HepG2 (cell line): ENCODE data around the gene PMVK. TPM values are rescaled to one million over a fixed set of nuclear protein-coding genes. Genes with fewer than 3 reads are reported as not detected.

Experiments used
- AHR ChIP-seq: IDR thresholded peaks from 2 replicates; pipeline ENCODE4 v1.6.1; 2018; ENCODE audit warnings: missing genetic modification reagents, missing compliant biosample characterization
- ETS1 ChIP-seq: sonication (generic); formaldehyde crosslinking; IDR thresholded peaks from 2 replicates; pipeline ENCODE4 v1.4.0; 2020; ENCODE audit warnings: missing genetic modification reagents
- IKZF5 ChIP-seq: IDR thresholded peaks from 2 replicates; pipeline ENCODE4 v1.6.1; 2018; ENCODE audit warnings: missing genetic modification reagents, mild to moderate bottlenecking, missing compliant biosample characterization
- IRF2 ChIP-seq: IDR thresholded peaks from 2 replicates; pipeline ENCODE4 v1.6.1; 2018; ENCODE audit warnings: missing genetic modification reagents, missing compliant biosample characterization
- JUNB ChIP-seq: sonication (generic); formaldehyde crosslinking; IDR thresholded peaks from 2 replicates; pipeline ENCODE4 v1.8.0; 2022; ENCODE audit warnings: missing genetic modification reagents, mild to moderate bottlenecking, borderline replicate concordance
- LCORL ChIP-seq, 2 experiments: fragments of 450-650 bp in 1 of 2; sonication (generic) in 1 of 2; formaldehyde crosslinking in 1 of 2; IDR thresholded peaks; 2 replicates each; pipeline versions ENCODE4 v1.5.0 to v1.6.1; 2017 to 2020; ENCODE audit warnings: antibody characterized with exemption in 1 of 2, missing genetic modification reagents in 1 of 2
- WIZ ChIP-seq: sonication (generic); formaldehyde crosslinking; IDR thresholded peaks from 2 replicates; pipeline ENCODE4 v1.5.1; 2020; ENCODE audit warnings: mild to moderate bottlenecking, missing genetic modification reagents
- ZGPAT ChIP-seq: IDR thresholded peaks from 2 replicates; pipeline ENCODE4 v1.6.1; 2016; ENCODE audit warnings: mild to moderate bottlenecking
- ZNF264 ChIP-seq: sonication (generic); formaldehyde crosslinking; IDR thresholded peaks from 2 replicates; pipeline ENCODE4 v1.4.0; 2020; ENCODE audit warnings: missing genetic modification reagents
- ZNF326 ChIP-seq: sonication (generic); formaldehyde crosslinking; IDR thresholded peaks from 2 replicates; pipeline ENCODE4 v1.4.0; 2020; ENCODE audit warnings: missing genetic modification reagents, borderline replicate concordance
- ZNF7 ChIP-seq: IDR thresholded peaks from 2 replicates; pipeline ENCODE4 v1.6.1; 2016; ENCODE audit warnings: missing biosample characterization, missing genetic modification reagents
- polyA plus RNA-seq, 8 experiments: library from polyadenylated mRNA; depleted of rRNA in 3 of 8; stranded (reverse) in 7 of 8; unstranded in 1 of 8; fragments of >200 nt; fragmentation: Illumina TruSeq in 4 of 8; extraction: Trizol in 4 of 8; gene quantifications; 2 replicates each; pipeline versions ENCODE4 v1.2.1 to v1.2.3, GENCODE V29; 2011 to 2016; ENCODE audit warnings: low read depth in 4 of 8, missing spikeins in 1 of 8, mixed read lengths in 1 of 8; ENCODE audit not compliant: insufficient read depth in 1 of 8
- total RNA-seq, 5 experiments: library from RNA; depleted of rRNA; stranded (reverse); fragments of >200 nt; fragmentation: Illumina TruSeq; extraction: Trizol; gene quantifications; 2 replicates each; pipeline ENCODE4 v1.2.3, GENCODE V29; 2016; ENCODE audit warnings: low read depth in 1 of 5
- TF ChIP-seq, protein P1 (sequence below): sonication (generic); formaldehyde crosslinking; IDR thresholded peaks from 2 replicates; pipeline ENCODE4 v1.4.0; 2020; ENCODE audit warnings: mild to moderate bottlenecking, missing genetic modification reagents
- TF ChIP-seq, protein P2 (sequence below): IDR thresholded peaks from 2 replicates; pipeline ENCODE4 v1.6.1; 2016; ENCODE audit warnings: mild to moderate bottlenecking, missing biosample characterization, missing genetic modification reagents
- TF ChIP-seq, protein P3 (sequence below): sonication (generic); formaldehyde crosslinking; IDR thresholded peaks from 2 replicates; pipeline ENCODE4 v1.5.0; 2020; ENCODE audit warnings: missing genetic modification reagents, mild to moderate bottlenecking, borderline replicate concordance

The PMVK gene
- total and polyA plus RNA-seq, 2 of the 13 experiments (the other 11 are each of a cell fraction or from before 2014, with no cell fraction given): 3.9 to 12.6 TPM

- TF ChIP-seq, protein P1, sequence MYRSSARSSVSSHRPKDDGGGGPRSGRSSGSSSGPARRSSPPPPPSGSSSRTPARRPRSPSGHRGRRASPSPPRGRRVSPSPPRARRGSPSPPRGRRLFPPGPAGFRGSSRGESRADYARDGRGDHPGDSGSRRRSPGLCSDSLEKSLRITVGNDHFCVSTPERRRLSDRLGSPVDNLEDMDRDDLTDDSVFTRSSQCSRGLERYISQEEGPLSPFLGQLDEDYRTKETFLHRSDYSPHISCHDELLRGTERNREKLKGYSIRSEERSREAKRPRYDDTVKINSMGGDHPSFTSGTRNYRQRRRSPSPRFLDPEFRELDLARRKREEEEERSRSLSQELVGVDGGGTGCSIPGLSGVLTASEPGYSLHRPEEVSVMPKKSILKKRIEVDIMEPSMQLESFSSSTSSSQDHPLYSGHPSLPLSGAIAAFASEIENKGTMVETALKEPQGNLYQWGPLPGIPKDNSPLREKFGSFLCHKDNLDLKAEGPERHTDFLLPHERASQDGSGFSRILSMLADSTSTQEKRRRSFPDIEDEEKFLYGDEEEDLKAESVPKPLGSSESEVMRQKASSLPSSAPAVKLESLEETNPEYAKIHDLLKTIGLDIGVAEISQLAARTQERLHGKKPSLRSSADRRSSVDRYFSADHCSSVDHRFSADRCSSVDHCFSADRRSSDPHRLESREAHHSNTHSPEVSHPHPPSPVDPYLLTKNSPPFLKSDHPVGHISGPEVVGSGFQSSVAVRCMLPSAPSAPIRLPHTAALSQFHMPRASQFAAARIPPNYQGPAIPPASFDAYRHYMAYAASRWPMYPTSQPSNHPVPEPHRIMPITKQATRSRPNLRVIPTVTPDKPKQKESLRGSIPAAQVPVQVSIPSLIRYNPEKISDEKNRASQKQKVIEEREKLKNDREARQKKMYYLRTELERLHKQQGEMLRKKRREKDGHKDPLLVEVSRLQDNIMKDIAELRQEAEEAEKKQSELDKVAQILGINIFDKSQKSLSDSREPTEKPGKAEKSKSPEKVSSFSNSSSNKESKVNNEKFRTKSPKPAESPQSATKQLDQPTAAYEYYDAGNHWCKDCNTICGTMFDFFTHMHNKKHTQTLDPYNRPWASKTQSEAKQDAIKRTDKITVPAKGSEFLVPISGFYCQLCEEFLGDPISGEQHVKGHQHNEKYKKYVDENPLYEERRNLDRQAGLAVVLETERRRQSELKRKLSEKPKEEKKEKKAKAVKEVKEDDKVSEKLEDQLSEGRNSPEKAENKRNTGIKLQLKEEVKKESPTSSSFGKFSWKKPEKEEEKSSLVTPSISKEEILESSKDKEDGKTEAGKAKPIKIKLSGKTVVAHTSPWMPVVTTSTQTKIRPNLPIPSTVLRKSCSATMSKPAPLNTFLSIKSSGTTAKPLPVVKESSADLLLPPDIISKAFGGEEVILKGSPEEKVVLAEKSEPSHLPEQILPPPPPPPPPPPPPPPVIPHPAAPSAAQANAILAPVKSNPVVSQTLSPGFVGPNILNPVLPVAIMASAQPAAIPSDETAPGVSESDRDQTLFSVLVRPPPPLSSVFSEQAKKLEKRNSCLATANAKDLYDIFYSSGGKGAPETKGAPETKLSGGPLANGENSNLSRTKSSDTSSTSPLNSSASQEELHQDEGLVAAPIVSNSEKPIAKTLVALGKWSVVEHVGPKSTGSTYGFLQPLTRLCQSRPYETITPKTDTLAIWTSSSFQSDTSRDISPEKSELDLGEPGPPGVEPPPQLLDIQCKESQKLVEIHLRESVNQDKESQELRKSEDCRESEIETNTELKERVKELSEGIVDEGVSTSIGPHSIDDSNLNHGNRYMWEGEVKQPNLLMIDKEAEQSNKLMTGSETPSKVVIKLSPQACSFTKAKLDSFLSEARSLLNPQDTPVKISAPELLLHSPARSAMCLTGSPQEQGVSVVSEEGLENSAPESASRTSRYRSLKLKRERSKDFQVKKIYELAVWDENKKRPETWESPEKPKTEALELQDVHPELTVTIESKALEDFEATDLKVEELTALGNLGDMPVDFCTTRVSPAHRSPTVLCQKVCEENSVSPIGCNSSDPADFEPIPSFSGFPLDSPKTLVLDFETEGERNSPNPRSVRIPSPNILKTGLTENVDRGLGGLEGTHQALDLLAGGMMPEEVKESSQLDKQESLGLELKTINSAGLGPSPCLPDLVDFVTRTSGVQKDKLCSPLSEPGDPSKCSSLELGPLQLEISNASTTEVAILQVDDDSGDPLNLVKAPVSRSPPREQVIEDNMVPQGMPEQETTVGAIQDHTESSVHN (CRISPR knock-in tag): no peak
- no peak for TF ChIP-seq ZNF264 (CRISPR knock-in tag)
- TF ChIP-seq ZGPAT (CRISPR knock-in tag): peak; percentile 45; the same call in 1 of the 2 replicates
- no peak for TF ChIP-seq JUNB (CRISPR knock-in tag)
- TF ChIP-seq, protein P2, sequence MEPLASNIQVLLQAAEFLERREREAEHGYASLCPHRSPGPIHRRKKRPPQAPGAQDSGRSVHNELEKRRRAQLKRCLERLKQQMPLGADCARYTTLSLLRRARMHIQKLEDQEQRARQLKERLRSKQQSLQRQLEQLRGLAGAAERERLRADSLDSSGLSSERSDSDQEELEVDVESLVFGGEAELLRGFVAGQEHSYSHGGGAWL (CRISPR knock-in tag): no peak; the same call in 1 of the 2 replicates
- TF ChIP-seq ETS1 (CRISPR knock-in tag): no peak
- TF ChIP-seq, protein P3, sequence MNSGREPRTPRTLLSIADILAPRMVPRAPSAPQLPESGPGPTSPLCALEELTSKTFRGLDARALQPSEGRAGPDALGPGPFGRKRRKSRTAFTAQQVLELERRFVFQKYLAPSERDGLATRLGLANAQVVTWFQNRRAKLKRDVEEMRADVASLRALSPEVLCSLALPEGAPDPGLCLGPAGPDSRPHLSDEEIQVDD (CRISPR knock-in tag): no peak
- TF ChIP-seq WIZ (CRISPR knock-in tag): no peak
- peak; percentile 55; the same call in 1 of the 2 replicates for TF ChIP-seq IKZF5 (CRISPR knock-in tag)
- 0 out of 2 replicates have a peak, but pooled peaks have one; percentile 10 for TF ChIP-seq IRF2 (CRISPR knock-in tag)
- no peak for TF ChIP-seq ZNF326
- TF ChIP-seq ZNF7 (CRISPR knock-in tag): no peak
- no peak for TF ChIP-seq AHR (CRISPR knock-in tag)
- TF ChIP-seq LCORL (IDR thresholded peaks at IDR 0.05): no peak
- TF ChIP-seq LCORL (CRISPR knock-in tag; IDR thresholded peaks at IDR 0.05): 0 out of 2 replicates have a peak, but pooled peaks have one; percentile 35
Observed at GRCh38 chr1:154970631-154971340, 34.3 kb upstream of the PMVK start, which contains the start of gene SHC1 (continued).
